Measurements from ENCODE around the gene PRPH2.
A peak's percentile ranks its signal among the peaks of the same experiment; 100 is the strongest.

PRPH2 gene, protein sequence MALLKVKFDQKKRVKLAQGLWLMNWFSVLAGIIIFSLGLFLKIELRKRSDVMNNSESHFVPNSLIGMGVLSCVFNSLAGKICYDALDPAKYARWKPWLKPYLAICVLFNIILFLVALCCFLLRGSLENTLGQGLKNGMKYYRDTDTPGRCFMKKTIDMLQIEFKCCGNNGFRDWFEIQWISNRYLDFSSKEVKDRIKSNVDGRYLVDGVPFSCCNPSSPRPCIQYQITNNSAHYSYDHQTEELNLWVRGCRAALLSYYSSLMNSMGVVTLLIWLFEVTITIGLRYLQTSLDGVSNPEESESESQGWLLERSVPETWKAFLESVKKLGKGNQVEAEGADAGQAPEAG

DNA sequence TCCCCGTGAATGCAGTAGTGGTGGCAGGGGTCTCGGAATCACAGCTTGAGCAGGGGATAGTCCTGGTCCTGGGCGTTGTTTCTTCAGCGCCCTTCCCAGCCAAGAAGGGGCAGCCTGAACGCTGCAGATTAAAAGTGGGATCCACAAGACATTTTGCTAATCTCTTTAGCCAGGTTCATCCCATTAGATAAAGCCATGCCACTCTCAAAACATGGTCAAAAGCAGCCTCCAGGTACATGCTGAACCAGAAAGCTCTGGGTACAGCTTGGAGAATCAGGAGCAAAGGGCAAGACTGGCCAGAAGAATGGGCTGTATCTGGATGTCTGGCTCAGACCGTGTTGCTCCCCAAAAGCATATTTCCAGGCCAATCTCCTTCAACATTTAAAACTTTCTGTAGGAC, at the start of gene PRPH2:
PRPH2 (minus strand) TSS at position 101 of the 400 bp plus-strand sequence. CDS start 263 bp downstream, outside the sequence.
- no peak for DNase-seq

DNA sequence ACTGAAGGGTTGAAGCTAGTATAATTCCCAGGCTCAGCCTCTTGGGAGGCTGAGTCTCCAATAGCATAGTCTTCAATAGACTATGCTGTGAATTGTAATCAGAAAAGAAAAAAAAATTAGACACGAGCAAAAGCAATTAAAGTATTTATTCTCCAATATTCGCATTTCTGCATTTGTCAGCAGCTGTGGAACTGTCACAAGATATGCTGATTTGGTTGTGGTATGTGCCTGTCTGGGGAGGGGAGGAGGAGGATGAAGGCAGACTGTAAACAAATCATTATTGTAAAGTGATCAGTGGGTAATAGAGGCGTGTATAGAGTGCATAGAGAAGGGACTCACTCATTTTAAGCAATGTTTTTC, 49.3 kb upstream of the PRPH2 start:
- no peak for DNase-seq

DNA sequence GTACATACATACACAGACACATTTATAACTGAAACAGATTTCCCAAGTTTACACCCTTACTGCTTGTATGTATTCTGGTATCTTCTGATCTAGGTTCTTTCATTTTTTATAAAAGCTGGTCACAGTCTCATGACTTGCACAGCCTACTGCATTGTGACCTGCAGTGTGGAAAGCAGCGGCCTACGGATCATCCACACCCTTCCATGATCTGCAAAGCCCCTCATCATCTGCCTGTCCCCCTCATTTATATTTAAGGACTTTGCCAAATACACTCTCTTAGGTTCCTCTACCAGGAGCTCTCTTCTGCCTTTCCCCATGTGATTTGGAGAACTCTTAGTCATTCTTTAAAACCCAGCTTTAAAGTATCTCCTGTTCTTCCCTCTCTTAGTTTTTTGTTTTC, 47.4 kb upstream of the PRPH2 start:
- DNase-seq, result no peak

DNA sequence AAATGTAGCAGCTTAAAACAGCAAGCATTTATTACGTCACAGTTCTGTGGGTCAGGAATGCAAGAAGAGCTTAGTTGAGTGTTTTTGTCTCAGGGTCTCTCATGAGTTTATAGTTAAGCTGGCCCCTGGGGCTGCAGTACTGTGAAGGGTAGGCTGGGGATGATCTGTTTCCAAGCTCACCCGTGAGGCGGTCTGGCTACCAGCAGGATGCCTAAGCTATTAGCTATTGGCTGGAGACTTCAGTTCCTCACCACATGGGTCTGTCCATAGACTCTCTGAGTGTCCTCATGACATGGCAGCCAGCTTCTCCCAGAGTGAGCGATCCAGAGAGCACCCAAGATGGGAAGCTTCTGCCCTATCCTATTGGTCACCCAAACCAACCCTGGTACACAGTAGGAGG, 46.7 kb upstream of the PRPH2 start:
- DNase-seq, result no peak

DNA sequence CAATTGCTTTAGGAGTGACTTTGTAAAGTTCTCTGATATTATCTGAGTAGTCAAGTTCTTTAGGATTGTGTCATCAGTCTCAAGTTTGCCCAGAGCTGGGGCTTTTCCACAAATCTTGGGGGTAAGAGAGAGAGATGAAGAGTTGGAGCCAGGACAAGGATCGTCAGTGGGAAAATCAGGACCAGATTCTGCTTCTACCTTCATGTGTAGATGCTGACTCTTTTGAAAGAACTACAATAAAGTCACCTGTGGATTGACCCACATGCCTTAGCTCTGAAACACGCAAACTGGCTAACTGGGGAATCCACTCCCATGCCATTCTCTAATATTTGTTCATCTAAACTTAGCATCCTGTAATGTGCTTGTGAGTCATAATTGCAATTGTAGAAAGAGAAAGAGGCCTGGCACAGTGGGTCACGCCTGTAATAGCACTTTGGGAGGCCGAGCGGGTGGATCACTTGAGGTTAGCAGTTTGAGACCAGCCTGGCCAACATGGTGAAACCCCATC, 43.8 kb upstream of the PRPH2 start:
- DNase-seq, result no peak

DNA sequence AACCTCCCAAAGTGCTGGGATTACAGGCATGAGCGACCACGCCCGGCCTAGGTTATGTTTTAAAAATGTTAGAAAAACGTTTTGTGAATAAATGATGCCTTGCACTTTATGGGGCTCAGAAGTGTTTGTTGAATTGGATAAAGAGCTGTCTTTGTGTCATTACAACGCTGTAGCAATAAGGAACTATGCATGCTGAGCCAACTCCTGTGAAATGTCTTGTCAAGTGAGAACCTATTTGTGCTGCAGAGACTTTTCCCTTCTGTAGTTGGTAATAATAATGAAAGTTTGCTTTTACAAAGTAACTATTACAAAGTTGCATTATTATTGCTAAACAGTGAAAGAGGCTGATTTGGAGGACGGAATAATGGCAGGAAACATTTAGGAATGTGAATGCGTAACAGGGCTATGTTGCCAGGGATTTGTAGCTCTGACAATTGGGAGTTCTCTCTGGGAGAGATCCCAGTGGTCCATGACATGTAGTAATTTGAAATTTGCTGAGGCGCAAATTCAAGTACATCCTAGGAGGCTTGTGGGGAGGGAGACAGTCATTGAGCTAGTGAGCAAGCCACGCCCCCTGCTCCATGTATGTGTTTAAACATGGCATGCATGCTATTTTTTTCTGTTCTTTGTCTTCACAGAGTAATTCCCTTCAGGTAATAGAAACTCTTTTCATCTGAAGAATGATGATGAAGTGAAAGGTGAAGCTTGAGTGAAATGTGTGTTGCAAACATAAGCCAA, 42.7 kb upstream of the PRPH2 start:
- DNase-seq, result no peak

DNA sequence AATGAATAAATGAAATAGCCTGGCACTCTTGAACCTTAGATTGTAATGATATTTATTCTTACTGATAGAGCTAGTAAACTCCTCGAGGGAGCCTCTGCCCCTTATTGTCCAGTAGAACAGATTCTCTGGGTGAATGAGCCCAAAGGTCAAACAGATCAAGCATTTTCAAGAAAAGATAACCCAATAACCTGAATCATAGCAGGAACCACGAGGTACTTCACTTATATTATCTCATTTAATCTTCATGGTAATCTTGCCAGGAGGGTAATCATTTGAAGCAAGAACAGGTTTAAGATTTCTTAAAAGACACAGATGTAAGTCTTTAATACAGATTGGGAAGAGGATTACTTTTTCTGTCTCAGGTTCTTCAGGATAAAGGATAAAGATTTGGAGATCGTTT, 40.6 kb upstream of the PRPH2 start:
- DNase-seq, result no peak

DNA sequence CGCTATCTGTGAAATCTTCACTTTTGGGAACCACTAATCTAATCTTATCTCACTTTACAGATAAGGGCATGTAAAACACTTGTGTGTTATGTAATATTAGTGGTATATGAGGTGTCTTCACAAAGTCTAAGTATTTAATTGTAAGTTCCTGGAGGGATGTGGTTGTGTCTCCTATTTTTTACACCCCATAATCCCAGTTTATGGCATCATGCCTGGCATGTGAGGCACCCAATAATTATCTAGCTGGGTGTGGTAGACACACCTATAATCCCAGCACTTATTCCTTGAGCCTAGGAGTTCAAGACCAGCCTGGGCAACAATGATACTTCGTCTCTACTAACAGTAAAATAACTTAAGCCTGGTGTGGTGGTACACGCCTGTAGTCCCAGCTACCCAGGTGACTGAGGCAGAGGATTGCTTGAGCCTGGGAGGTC, 40.0 kb upstream of the PRPH2 start:
- DNase-seq, result no peak

DNA sequence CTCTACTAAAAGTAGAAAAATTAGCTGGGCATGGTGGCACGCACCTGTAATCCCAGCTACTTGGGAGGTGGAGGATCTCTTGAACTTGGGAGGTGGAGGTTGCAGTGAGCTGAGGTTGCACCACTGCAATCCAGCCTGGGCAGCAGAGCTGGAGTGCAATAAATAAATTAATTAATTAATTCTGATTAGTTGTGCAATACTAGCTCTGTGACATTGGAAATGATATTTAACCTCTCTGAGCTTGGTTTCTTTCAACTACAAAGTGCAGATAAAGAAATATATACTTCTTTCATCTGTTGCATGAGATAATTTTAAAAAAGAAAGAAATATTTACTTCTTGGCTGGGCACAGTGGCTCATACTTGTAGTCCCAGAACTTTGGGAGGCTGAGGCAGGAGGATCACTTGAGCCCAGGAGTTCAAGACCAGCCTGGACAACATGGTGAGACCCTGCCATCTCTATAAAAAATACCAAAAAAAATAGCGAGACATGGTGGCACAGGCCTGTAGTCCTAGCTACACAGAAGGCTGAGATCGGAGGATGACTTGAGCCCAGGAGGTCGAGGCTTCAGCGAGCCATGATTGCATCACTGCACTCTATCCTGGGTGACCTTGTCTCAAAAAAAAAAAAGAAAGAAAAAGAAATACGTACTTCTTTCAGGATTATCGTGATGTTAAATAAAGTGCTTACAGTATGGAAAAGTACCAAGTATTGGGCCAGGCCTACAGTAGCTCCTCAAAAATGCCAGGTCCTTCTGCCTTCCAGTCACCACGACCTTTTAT, 39.1 kb upstream of the PRPH2 start:
- DNase-seq, result no peak

DNA sequence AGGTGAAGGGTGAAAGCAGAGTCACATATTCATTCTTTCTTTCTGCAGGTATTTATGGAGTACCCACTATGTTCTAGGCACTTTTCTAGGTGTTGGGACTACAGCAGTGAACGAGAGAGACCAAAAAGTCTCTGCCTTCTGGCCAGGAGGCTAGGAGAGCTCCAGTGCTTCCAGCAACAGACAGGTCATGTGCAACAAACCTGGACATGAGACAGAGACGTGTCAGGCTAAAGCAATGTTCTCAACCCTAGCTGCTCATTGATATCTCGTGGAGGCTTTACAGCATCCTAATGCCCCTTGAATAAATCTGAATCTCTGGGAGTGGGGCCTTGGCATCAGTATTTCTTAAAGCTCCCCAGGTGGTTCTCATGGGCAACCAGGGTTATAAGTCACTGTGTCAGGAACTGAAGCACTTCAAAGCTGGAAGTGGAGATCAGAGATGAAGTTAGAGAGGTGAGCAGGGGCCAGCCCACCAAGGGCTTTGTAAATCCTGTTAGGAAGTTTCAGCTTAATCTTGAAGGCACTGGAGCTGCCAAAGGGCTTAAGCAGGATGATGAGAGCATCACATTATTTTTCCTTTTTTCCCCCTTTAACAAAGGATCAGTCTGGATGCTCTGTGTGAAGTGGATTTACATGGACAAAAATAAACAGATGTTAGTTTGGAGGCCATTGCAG, 36.5 kb upstream of the PRPH2 start:
- DNase-seq, result no peak

DNA sequence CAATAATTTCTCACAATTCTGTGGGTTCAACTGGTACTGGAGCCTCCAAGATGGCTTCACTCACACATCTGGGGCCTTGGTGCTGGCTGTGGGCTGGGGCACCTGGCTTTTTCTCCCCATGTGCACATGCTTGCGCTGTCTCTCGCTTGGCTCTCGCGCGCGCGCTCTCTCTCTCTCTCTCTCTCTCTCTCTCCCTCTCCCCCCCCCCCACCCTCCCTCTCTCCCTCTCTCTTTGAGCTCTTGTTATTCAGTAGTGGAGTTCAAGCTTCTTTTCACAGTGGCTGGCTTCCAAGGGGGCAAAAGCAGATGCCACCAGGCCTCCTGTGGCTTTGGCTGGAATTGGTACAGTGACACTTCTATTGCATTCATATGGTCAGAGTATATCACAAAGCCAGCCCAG, 34.3 kb upstream of the PRPH2 start:
- no peak for DNase-seq

DNA sequence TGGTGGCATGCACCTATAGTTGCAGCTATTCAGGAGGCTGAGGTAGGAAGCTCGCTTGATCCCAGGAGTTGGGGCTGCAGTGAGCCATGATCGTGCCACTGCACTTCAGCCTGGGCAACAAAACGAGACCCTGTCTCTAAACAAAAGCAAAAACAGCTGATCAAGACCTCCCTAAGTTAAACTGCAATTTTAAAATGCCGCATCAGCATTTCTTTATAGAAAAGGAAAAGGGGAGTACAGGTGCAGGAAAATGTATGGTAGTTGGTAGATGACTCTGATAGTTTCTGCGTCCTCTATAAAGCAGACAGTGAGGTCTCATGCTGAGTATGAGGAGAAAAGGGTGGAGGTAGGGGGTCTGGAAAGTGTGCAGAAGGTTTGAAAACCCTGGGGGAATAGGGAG, 32.4 kb upstream of the PRPH2 start:
- DNase-seq, result no peak

DNA sequence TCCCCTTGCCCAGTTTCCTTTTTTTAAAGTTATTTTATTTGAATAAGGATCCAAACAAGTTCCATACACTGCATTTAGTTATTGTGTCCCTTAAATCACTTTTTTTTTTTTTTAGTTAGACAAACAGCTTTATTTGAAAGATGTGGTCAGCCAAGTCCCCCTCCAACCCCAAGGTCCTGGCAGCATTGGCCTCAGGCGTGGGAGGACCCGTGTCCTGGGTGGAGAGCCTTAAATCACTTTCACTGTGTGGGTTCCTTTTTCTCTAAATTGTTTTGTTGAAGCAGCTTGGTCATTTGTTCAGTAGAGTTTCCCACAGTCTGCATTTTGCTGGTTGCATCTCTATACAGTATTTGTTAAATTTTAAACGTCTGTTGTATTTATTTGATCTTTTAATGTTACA, 28.7 kb upstream of the PRPH2 start:
- DNase-seq, result no peak

DNA sequence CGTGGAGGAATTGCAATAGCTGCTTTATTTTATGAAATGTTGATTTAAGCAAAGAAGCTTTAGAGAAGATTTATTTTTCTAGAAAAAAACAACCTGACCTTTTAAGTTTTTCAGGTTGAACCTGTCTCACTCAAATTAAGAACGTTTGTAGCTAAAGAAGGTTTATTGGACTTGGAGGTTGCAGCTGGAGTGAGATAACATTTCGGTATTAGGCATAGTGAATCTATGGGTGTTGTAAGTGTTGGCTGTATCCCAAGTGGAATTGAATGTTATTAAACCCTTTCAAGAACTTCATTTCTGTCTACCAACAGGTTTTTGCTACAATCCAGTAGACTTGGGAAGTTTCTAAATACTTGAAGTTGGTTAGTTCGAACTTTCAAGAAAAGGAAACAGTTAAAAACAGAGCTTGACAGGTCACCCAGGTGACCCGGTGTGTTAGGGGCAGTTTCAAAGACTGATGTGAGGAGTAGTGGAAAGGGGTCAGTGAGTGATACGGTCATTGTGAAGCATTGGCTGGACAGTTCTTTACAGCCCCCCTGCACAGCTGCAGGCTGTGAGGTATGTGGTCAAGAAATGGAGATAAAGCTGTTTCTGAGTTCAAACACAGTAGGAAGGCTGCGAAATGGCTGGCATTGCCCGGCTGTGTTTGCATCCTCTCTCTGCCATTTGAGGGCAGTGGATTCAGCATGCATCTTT, 26.0 kb upstream of the PRPH2 start:
- DNase-seq, result no peak

DNA sequence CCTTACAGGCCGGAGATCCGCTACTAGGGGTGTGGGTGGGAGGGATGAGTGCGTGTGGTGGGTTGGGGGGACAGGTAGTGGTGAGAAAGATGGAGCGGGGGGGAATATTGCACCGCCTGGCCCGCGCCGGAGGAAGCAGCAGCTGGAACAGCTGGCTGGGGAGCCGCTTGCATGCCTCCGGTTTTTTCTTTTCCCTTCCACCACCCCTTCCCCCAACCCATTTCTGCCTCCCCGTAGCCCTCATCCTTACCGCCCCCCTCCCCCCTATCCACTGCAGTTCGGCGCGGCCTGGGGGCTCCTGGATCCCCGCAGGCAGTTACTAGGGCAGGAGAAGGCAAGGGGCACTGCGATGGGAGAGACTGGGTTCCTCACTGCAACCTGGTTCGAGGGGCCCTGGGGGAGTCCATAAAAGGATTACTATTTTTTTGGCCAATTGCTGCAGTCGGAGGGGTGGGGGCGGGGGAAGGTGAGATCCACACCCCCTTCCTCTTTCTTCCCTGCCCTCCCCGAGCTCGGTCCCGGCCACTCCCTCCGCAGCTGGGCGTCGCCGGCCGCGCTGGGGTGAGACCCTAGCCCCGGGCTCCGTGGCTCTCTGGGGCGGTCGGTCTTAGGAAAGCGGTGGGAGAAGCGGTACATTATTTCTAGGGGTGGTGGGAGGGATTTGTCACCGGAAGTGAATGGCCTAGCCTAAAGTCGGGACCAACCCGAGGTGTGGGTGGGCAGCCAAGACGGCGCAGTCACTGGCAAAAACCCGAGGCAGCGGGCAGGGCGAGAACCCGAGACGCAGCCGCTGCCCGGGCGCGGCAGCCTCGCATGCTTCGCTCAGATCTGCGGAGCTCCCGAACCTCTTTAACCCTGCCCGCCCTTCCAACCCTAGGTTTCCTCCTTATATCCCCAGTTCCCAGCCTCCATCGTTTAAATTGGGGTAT, 24.3 kb upstream of the PRPH2 start:
- DNase-seq, result peak; percentile 70

DNA sequence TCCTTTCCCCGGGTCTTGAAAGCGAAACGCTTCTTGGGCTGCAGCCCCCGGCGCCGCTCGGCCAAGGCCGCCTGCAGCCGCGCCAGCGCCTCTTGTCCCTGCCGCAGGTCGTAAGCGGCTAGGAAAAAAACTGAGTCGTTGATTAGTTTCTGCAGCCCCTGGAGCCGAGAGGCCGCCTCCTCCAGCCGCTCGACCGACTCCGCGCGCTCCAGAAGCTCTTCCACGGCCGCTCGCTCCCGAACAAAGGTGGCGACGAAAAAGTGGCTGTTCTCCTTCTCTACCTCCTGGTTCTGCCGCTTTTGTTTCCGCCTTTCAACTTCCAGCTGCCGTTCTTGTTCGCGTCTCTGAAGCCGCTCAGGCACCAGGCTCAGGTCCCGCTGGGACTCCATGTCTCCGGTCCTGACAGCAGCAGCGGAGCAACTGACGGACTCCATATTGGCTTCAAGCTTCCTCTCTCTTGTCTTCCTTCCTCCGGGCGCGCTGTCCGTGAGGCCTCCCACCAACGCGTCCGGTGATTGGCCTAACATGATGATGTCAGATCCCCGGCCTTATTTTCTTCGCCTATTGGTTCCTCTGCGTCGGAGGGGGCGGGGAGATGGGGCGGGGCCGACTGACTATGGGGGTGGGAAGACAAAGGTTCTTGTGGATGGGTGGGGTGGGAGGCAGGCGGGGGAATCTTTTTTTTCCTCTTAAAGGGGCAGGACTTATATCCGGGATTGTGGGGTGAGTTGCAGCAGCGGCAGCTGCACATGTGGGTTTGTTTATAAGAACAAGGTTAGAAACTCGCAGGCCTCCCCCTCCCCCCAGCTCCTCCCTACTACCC, 23.5 kb upstream of the PRPH2 start, which contains the start of gene TBCC:
TBCC (minus strand) TSS at position 464 of the 823 bp plus-strand sequence; CDS start at position 434, 30 bp downstream.
- peak; percentile 87 for DNase-seq

DNA sequence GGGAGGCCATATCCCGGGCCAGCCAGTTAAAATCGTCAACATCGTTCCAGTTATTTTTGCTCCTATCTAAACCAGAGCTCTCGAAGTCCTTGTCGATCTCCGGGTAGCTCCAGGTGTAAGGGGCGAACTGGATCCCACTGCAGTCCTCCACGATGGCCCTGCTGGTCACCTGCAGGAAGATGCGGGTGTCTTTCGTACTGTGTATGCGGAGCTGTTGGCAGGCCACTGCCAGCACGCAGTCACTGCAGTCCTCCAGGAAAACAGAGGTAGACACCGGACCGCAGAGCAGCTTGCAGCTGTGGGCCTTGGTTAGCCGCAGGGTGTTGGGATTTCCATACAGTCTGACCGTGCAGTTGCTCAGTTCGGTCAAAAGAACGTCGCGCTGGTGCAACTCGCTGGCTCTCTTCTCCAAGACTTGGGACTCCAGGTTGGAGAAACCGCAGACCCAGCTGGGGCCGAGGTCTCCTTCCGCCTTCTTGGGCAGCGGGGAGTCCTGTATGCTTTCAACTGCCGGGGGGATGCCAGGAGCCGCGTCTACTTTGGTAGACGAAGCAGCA, 22.8 kb upstream of the PRPH2 start:
- no peak for DNase-seq

DNA sequence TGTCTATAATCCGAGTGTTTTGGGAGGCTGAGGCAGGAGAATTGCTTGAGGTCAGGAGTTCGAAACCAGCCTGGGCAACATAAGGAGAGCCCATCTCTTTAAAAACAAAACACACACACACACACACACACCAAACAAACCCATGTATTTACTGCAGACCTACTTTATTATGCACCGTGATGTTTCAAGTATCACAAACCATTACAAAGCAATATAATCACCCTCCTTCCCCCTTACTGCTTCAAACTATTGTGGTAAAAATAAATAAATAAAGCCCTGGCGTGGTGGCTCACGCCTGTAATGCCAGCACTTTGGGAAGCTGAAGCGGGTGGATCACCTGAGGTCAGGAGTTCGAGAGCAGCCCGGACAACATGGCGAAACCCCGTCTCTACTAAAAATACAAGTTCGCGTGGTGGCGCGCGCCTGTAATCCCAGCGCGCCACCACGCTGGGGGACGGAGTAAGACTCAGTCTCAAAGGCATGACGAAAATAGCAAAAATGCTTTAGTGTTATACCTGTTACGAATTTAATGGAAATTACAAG, 22.0 kb upstream of the PRPH2 start:
- DNase-seq, result no peak

DNA sequence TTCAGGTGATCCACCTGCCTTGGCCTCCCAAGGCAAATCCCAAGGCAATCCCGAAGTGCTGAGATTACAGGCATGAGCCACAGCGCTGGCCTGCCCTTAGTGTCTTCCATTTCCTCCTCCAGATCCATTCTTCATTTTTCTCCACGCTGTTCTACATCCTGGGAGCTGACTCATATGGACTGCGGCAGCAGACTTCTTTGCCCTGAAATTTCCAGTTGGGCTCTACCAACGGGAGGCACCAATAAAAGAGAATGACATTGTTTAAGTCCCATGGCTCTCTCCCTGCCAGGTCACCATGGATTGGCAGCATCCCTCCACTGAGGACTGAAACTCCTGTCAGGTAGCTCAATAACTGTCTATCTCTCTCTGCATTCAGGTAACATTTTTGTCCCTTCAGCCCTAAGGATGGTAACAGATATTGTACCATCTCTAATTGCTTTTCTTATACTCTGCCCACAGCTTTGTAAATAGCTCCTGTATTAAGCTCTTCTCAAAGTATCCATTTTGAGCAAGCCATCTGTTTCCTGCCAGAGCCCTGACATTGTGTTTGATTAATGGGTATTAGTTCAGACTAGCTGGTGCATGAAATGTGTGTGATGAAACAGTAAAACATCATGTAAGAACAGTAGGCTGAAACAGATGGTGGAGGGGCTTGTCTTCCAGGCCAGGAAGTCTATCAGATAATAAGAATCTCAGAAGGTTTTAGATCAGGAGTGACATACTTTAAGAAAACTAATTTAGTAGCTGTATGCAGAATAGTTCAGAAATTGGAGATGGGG, 19.9 kb upstream of the PRPH2 start:
- no peak for DNase-seq

Data from stimulated activated CD4-positive, alpha-beta T cell treated with anti-CD3 and anti-CD28 coated beads, Interleukin-12 subunit alpha, Interleukin-12 subunit beta, amount 100 ng/mL, for 4 hours (primary cell).